ENCODE data around the gene ANO7. TPM values are rescaled to one million over a fixed set of nuclear protein-coding genes. Genes with fewer than 3 reads are reported as not detected.

Gene ANO7
- polyA plus RNA-seq, 1 of the 3 experiments (the other 2 are of a cell fraction), result 0.81 TPM

GRCh38 chr2:241189856-241190201 lies 1.4 kb downstream of the ANO7 start (continued):
- TF ChIP-seq NFIC (IDR thresholded peaks at IDR 0.05; ENCODE audit: borderline replicate concordance) (no peak), USF1 (IDR thresholded peaks at IDR 0.05; ENCODE audit: borderline replicate concordance, low read depth) (no peak)

DNA sequence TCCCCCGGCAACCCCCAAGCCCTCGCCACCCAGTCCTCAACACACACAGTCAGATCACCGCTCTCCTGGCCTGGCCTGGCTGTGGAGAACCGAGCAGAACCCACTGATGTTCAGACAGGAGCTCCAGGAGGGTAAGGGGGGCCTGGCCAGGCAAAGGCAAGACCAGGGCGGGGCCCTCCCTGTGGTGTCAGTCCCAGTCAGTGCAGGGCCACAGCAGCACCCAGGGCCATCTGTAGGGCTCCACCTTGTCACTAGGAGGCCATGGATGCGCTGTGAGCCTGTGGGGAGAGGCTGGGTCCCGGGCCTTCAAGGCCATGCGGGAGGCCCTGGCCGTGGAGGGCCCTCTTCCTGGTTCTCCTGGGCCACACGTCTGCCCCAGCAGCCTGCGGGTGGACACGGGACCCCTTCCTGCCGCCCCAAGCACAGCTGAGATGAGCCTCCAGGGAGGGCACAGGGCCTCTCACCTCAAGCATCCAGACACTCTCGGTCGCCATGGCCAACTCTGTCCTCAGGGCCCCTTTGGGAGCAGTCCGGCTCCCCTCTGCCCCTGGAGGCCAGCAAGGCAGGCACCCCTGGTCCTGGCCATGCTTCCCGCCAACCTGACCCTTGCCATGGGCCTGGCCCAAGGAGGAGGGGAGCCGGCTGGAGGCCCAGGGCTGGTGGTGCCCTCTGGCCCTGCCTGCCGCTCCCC lies 2.0 kb downstream of the ANO7 start:
- TF ChIP-seq, protein P1, sequence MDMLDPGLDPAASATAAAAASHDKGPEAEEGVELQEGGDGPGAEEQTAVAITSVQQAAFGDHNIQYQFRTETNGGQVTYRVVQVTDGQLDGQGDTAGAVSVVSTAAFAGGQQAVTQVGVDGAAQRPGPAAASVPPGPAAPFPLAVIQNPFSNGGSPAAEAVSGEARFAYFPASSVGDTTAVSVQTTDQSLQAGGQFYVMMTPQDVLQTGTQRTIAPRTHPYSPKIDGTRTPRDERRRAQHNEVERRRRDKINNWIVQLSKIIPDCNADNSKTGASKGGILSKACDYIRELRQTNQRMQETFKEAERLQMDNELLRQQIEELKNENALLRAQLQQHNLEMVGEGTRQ (IDR thresholded peaks at IDR 0.05; ENCODE audit: borderline replicate concordance, low read depth, low read length), result no peak
- no peak for TF ChIP-seq TCF12 (IDR thresholded peaks at IDR 0.05)
- TF ChIP-seq SIN3A (IDR thresholded peaks at IDR 0.05; ENCODE audit: borderline replicate concordance, low read depth, low read length), result no peak
- no peak for TF ChIP-seq EP300 (IDR thresholded peaks at IDR 0.05; ENCODE audit: borderline replicate concordance in 1 of 2, low read depth in 1 of 2, low read length in 1 of 2)
- TF ChIP-seq ELF1 (IDR thresholded peaks at IDR 0.05), result no peak
- no peak for TF ChIP-seq ZBTB33 (IDR thresholded peaks at IDR 0.05; ENCODE audit: borderline replicate concordance, low read depth)
- no peak for TF ChIP-seq MXI1 (IDR thresholded peaks at IDR 0.05; ENCODE audit: low read depth, low read length)
- no peak for TF ChIP-seq RXRA (IDR thresholded peaks at IDR 0.05; ENCODE audit: borderline replicate concordance, low read depth)
- no peak for TF ChIP-seq RFX5 (IDR thresholded peaks at IDR 0.05; ENCODE audit: low read length)
- no peak for TF ChIP-seq TAF1 (IDR thresholded peaks at IDR 0.05; ENCODE audit: borderline replicate concordance, low read depth, low read length)
- TF ChIP-seq MAX (IDR thresholded peaks at IDR 0.05; ENCODE audit: low read depth), result no peak
- no peaks in the 10 kb centered on the region for H3K4me1 ChIP-seq (ENCODE audit: control insufficient read depth in 1 of 2, insufficient read depth in 2 of 2, low read depth in 1 of 2, low read length in 1 of 2)
- DNase-seq, result peak; percentile 29
- H3K79me2 ChIP-seq (ENCODE audit: insufficient read depth), result no peaks in the 10 kb centered on the region
- no peaks in the 10 kb centered on the region for H3K27me3 ChIP-seq (ENCODE audit: insufficient read depth)
- H3F3A ChIP-seq (replicated peaks; ENCODE audit: insufficient read depth), result no peaks in the 10 kb centered on the region
- WGBS (ENCODE audit: low lambda C conversion rate), result 89% methylated on average over 3 of the region's 19 CpGs
- POLR2A ChIA-PET, result no interaction called here
- no peaks in the 10 kb centered on the region for H3K9me3 ChIP-seq
- no peaks in the 10 kb centered on the region for H3K36me3 ChIP-seq (replicated peaks in 1 of 2; ENCODE audit: control insufficient read depth in 1 of 2, insufficient read depth in 2 of 2, low read length in 1 of 2)
- no peaks in the 10 kb centered on the region for H4K20me1 ChIP-seq (ENCODE audit: insufficient read depth)
- H3K9ac ChIP-seq, result no peak overlapping the region
- H3K9me2 ChIP-seq, result no peaks in the 10 kb centered on the region
- no peak overlapping the region for H3K4me2 ChIP-seq
- CTCF ChIA-PET, result no interaction called here
- no peak overlapping the region for H3K4me3 ChIP-seq (ENCODE audit: low read depth in 2 of 2, low read length in 1 of 2)
- H3K27ac ChIP-seq (ENCODE audit: low read depth in 2 of 2, low read length in 1 of 2), result no peak overlapping the region
- H2AFZ ChIP-seq (ENCODE audit: low read depth), result no peak overlapping the region

Measured in SK-N-SH (cell line).